GM21360 (cell line): Measurements from ENCODE around the gene PIEZO2.

Source experiments
- ATAC-seq: cut with Tn5 transposase; IDR thresholded peaks from one replicate; pipeline ENCODE4 v1.9.1; 2021; ENCODE audit warnings: mild to moderate bottlenecking, moderate library complexity; ENCODE audit not compliant: unreplicated experiment

Gene PIEZO2

GRCh38 chr18:11071300-11071699 lies 78.1 kb downstream of the PIEZO2 start:
- ATAC-seq: no peak

- ATAC-seq: no peak
Observed at GRCh38 chr18:11070593-11070992, 78.8 kb downstream of the PIEZO2 start.

GRCh38 chr18:11066038-11066437 lies 83.3 kb downstream of the PIEZO2 start:
- ATAC-seq: no peak

- ATAC-seq: no peak
Observed at GRCh38 chr18:11064727-11065460, 84.5 kb downstream of the PIEZO2 start.

- ATAC-seq: no peak
Observed at GRCh38 chr18:11064106-11064505, 85.3 kb downstream of the PIEZO2 start.

- ATAC-seq: no peak
Observed at GRCh38 chr18:11055721-11056120, 93.6 kb downstream of the PIEZO2 start.

GRCh38 chr18:11054497-11054896 lies 94.9 kb downstream of the PIEZO2 start:
- ATAC-seq: no peak

- no peak for ATAC-seq
Observed at GRCh38 chr18:11053293-11053692, 96.1 kb downstream of the PIEZO2 start.

- ATAC-seq: no peak
Observed at GRCh38 chr18:11052800-11053199, 96.6 kb downstream of the PIEZO2 start.

GRCh38 chr18:11051462-11051861 lies 97.9 kb downstream of the PIEZO2 start:
- ATAC-seq: no peak

GRCh38 chr18:11050966-11051365 lies 98.4 kb downstream of the PIEZO2 start:
- ATAC-seq: no peak

GRCh38 chr18:11047817-11048216 lies 101.6 kb downstream of the PIEZO2 start:
- ATAC-seq: no peak

GRCh38 chr18:11047156-11047555 lies 102.2 kb downstream of the PIEZO2 start:
- ATAC-seq: no peak

GRCh38 chr18:11046140-11046539 lies 103.2 kb downstream of the PIEZO2 start:
- ATAC-seq: no peak

- ATAC-seq: no peak
Observed at GRCh38 chr18:11043694-11044093, 105.7 kb downstream of the PIEZO2 start.

GRCh38 chr18:11042247-11042646 lies 107.1 kb downstream of the PIEZO2 start:
- no peak for ATAC-seq

- ATAC-seq: no peak
Observed at GRCh38 chr18:11040823-11041656, 108.3 kb downstream of the PIEZO2 start.

GRCh38 chr18:11040359-11040758 lies 109.0 kb downstream of the PIEZO2 start:
- ATAC-seq: no peak

- ATAC-seq: no peak
Observed at GRCh38 chr18:11037533-11038240, 111.7 kb downstream of the PIEZO2 start.

GRCh38 chr18:11035814-11036495 lies 113.4 kb downstream of the PIEZO2 start:
- no peak for ATAC-seq

GRCh38 chr18:11035376-11035775 lies 114.0 kb downstream of the PIEZO2 start:
- no peak for ATAC-seq
